GM18520 (cell line): Measurements from ENCODE around the gene COL4A1.

Experiments used
- ATAC-seq: cut with Tn5 transposase; IDR thresholded peaks from one replicate; pipeline ENCODE4 v1.9.1; 2021; ENCODE audit not compliant: unreplicated experiment

Gene COL4A1

GRCh38 chr13:110277357-110277975 is 29.5 kb downstream of the COL4A1 start:
- ATAC-seq: no peak

- no peak for ATAC-seq
Observed at GRCh38 chr13:110276553-110276950, 30.4 kb downstream of the COL4A1 start.

- no peak for ATAC-seq
Observed at GRCh38 chr13:110275931-110276552, 30.9 kb downstream of the COL4A1 start.

- ATAC-seq: no peak
Observed at GRCh38 chr13:110274687-110275086, 32.3 kb downstream of the COL4A1 start.

- no peak for ATAC-seq
Observed at GRCh38 chr13:110273254-110273653, 33.7 kb downstream of the COL4A1 start.

- no peak for ATAC-seq
Observed at GRCh38 chr13:110272651-110273050, 34.3 kb downstream of the COL4A1 start.

GRCh38 chr13:110272227-110272626 is 34.7 kb downstream of the COL4A1 start:
- ATAC-seq: no peak

GRCh38 chr13:110271313-110271712 is 35.6 kb downstream of the COL4A1 start:
- no peak for ATAC-seq

- no peak for ATAC-seq
Observed at GRCh38 chr13:110270507-110270906, 36.5 kb downstream of the COL4A1 start.

- ATAC-seq: no peak
Observed at GRCh38 chr13:110269509-110270185, 37.3 kb downstream of the COL4A1 start.

- ATAC-seq: no peak
Observed at GRCh38 chr13:110268576-110269185, 38.3 kb downstream of the COL4A1 start.

- no peak for ATAC-seq
Observed at GRCh38 chr13:110268061-110268460, 38.9 kb downstream of the COL4A1 start.

- ATAC-seq: no peak
Observed at GRCh38 chr13:110266983-110267382, 40.0 kb downstream of the COL4A1 start.

GRCh38 chr13:110266431-110266809 is 40.5 kb downstream of the COL4A1 start:
- ATAC-seq: no peak

GRCh38 chr13:110265682-110266430 is 41.1 kb downstream of the COL4A1 start:
- no peak for ATAC-seq

GRCh38 chr13:110265341-110265681 is 41.6 kb downstream of the COL4A1 start:
- ATAC-seq: no peak

- ATAC-seq: no peak
Observed at GRCh38 chr13:110264685-110265275, 42.2 kb downstream of the COL4A1 start.

- no peak for ATAC-seq
Observed at GRCh38 chr13:110263888-110264287, 43.1 kb downstream of the COL4A1 start.

GRCh38 chr13:110263404-110263803 is 43.6 kb downstream of the COL4A1 start:
- ATAC-seq: no peak

GRCh38 chr13:110262508-110263291 is 44.3 kb downstream of the COL4A1 start:
- ATAC-seq: no peak
